SK-N-MC (cell line): Measurements from ENCODE around the gene CD36.

Source experiments
- DNase-seq: peaks from one replicate; pipeline ENCODE4 v3.0.0-alpha.2; 2011; ENCODE audit warnings: low read depth, low spot score
- H3K27ac ChIP-seq: fragments of 200-600 bp; sonication (generic); 2 replicates; pipeline ENCODE4 v1.5.1; 2016; ENCODE audit warnings: mixed run types
- H3K36me3 ChIP-seq: fragments of 200-600 bp; sonication (generic); 2 replicates; pipeline ENCODE4 v1.6.1; 2017; ENCODE audit warnings: antibody characterized with exemption, low read length, mixed read lengths; ENCODE audit not compliant: insufficient read depth
- H3K4me3 ChIP-seq: fragments of 200-600 bp; sonication (generic); 2 replicates; pipeline ENCODE4 v1.5.1; 2016
- H3K9ac ChIP-seq: fragments of 200-600 bp; sonication (generic); 2 replicates; pipeline ENCODE4 v1.8.0; 2017; ENCODE audit warnings: mixed run types, mixed read lengths; ENCODE audit not compliant: insufficient read length
- H3K9me3 ChIP-seq: fragments of 200-600 bp; sonication (generic); 2 replicates; pipeline ENCODE4 v1.6.1; 2017; ENCODE audit warnings: low read depth, mild to moderate bottlenecking, antibody characterized with exemption, low read length, moderate library complexity, mixed read lengths
- EZH2 ChIP-seq: fragments of 200-600 bp; sonication (generic); IDR thresholded peaks from one replicate; pipeline ENCODE4 v1.6.1; 2017; ENCODE audit warnings: antibody characterized with exemption
- FOXP2 ChIP-seq: optimal IDR thresholded peaks from 2 replicates; pipeline ENCODE3; 2011; ENCODE audit warnings: mild to moderate bottlenecking, moderate library complexity; ENCODE audit not compliant: insufficient read depth; ENCODE audit errors: extremely low read length, control extremely low read depth
- POLR2AphosphoS5 ChIP-seq: IDR thresholded peaks from 2 replicates; pipeline ENCODE4 v1.6.1; 2012; ENCODE audit warnings: mild to moderate bottlenecking, low read depth, low read length, borderline replicate concordance

The CD36 gene

GRCh38 chr7:80679921-80680907 lies 41.8 kb downstream of the CD36 start:
- H3K4me3 ChIP-seq = no peak overlapping the region
- TF ChIP-seq EZH2 (no peak), POLR2AphosphoS5 (no peak), FOXP2 (no peak)
- DNase-seq = no peak
- no peak overlapping the region for H3K27ac ChIP-seq
- H3K9me3 ChIP-seq = no peaks in the 10 kb centered on the region
- no peak overlapping the region for H3K9ac ChIP-seq
- H3K36me3 ChIP-seq = no peaks in the 10 kb centered on the region

DNA sequence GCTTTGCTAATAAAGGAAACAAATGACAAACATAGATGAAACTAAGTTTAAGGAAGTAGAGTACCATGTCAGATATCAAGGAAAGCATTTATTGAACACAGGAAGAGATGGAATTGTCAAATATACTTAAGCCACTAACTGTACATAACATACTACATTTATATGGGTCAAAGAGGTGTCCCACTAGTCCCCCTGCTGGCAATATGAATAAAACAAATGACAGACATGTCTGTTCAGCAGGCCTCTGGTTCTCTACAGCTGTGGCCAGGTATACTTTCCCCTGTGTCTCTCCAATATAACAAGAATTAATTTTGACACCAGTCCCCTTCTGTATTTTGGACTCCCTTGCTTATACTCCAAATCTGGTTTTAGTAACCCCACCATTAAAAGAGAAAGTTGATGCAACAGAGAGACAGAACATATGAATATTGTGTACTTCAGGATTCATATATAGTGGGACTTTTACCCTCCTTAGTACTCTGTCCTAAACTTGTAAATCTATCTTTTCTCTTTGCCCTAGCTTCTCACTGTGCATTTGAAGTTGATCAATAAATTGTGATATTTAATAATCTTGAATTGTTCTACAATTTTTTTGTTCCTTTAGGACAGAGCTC lies 42.9 kb downstream of the CD36 start:
- TF ChIP-seq POLR2AphosphoS5 = no peak
- no peak overlapping the region for H3K4me3 ChIP-seq
- H3K36me3 ChIP-seq = no peaks in the 10 kb centered on the region
- H3K9me3 ChIP-seq = no peaks in the 10 kb centered on the region
- H3K9ac ChIP-seq = no peak overlapping the region
- H3K27ac ChIP-seq = no peak overlapping the region
- no peak for DNase-seq

GRCh38 chr7:80682744-80683143 lies 44.3 kb downstream of the CD36 start:
- H3K27ac ChIP-seq = no peak overlapping the region

DNA sequence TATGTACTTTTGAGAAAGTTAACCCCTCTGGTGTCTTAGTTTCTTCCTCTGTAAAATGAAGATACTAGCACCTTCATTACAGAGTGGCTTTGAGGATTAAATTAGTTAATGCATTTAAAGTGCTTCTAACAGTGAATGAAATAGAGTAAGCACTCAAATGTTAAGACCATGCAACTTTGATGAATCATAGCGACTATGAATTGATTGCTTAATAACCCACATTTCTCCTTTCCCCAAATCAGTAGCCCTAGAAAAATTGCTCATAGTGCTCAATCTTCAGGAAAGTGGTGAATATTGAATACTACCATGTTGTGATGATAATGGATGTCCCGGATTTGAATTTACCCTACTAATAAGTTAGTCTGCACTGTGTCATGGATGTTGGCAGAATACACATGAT lies 48.1 kb downstream of the CD36 start:
- no peak for TF ChIP-seq FOXP2
- no peak for TF ChIP-seq EZH2

More at GRCh38 chr7:80682744-80683143, 44.3 kb downstream of the CD36 start:
- no peak for DNase-seq
- TF ChIP-seq EZH2 = no peak
- no peak for TF ChIP-seq FOXP2
- TF ChIP-seq POLR2AphosphoS5 = no peak
- Histone ChIP-seq H3K4me3 (no peak overlapping the region), H3K36me3 (no peaks in the 10 kb centered on the region), H3K9ac (no peak overlapping the region), H3K9me3 (no peaks in the 10 kb centered on the region)

GRCh38 chr7:80699045-80699638 lies 60.7 kb downstream of the CD36 start:
- no peaks in the 10 kb centered on the region; the same call in 1 of the 2 replicates for H3K9me3 ChIP-seq
- TF ChIP-seq POLR2AphosphoS5 (no peak), FOXP2 (no peak), EZH2 (no peak)
- peak overlapping the region; percentile 41 for H3K9ac ChIP-seq
- H3K27ac ChIP-seq = no peak overlapping the region
- peak; percentile 87 for DNase-seq
- no peaks in the 10 kb centered on the region for H3K36me3 ChIP-seq
- H3K4me3 ChIP-seq = no peak overlapping the region

More for the DNA sequence above, 48.1 kb downstream of the CD36 start:
- Histone ChIP-seq H3K27ac (no peak overlapping the region), H3K36me3 (no peaks in the 10 kb centered on the region), H3K9ac (no peak overlapping the region), H3K9me3 (no peaks in the 10 kb centered on the region), H3K4me3 (no peak overlapping the region)
- no peak for DNase-seq

DNA sequence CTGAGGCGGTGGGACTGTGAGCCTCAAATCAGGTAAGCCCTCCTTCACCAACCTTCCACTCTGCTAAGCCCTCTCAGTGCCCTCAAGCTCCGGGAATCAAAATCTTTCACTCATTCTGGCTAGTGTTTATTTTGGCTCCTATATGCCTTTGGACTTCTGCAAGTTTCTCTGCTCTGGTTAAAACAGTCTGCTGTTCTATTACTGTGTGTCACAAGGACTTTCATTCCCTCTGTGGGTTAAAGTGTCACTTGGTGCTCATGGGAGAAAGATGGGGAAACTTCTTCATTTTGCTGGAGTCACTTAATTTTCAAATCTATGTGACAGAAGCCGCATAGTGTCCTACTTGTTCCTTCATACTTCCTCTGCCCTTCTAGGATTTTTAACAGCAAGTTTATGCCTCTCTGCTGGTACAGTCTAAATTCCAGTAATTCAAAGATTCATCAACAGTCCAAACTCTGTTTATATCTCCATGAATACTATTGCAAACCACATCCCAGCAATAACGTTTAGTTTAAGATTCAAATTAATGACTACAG lies 61.3 kb downstream of the CD36 start:
- H3K9me3 ChIP-seq = no peaks in the 10 kb centered on the region; the same call in 1 of the 2 replicates
- no peaks in the 10 kb centered on the region for H3K36me3 ChIP-seq
- H3K4me3 ChIP-seq = no peak overlapping the region
- peak overlapping the region; percentile 52 for H3K27ac ChIP-seq
- H3K9ac ChIP-seq = peak overlapping the region; percentile 41
- TF ChIP-seq EZH2 (no peak), FOXP2 (no peak), POLR2AphosphoS5 (no peak)
- no peak for DNase-seq

DNA sequence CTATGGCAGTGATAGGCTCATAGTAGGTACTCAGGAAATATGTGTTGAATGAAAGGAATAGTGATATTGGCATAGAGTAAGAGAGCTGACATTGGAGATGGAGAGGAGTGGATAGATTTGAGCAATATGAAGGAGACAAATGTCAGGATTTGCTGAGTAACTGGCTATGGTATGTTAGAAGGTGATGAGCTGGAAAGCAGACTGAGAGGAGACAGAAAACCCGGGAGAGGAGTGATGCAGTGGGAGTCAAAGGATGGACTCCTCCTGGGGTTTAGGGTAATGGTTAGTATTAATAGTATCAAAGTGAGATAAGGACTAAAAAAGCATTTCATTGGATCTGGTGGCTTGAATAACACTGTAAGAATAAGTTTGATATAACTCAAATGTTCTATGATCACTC lies 64.8 kb downstream of the CD36 start:
- H3K36me3 ChIP-seq = no peaks in the 10 kb centered on the region
- H3K9me3 ChIP-seq = no peaks in the 10 kb centered on the region
- H3K4me3 ChIP-seq = no peak overlapping the region
- TF ChIP-seq FOXP2 = no peak
- no peak for TF ChIP-seq POLR2AphosphoS5
- no peak for TF ChIP-seq EZH2
- no peak for DNase-seq
- H3K27ac ChIP-seq = no peak overlapping the region
- H3K9ac ChIP-seq = no peak overlapping the region

DNA sequence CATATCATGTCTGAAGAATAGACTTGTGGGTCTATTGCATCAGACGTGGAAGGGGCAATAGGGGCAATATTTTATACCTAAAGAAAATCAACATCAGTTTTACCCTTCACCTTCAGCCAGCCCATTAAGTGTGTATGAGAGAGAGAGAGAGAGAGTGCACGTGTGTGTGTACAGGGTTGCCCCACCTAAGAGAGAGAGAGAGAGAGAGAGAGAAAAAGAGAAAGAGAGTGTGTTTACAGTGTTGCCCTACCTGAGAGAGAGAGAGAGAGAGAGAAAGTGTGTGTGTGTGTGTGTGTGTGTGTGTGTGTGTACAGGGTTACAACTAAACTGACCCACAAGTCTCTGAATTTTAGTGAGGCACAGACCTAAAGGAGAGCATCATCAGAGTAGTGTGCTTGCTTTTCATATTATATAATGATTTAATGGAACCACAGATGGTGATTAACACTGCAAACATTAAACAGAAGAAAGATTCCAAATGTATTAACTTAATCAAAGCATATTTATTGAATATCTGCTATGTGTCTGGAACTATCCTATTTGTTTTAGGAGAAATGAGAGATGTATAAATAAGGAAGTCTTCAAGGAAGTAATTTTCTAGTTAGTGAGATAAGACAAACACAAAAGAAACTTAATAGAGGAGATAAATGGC lies 66.8 kb downstream of the CD36 start:
- DNase-seq = no peak
- H3K4me3 ChIP-seq = no peak overlapping the region
- H3K27ac ChIP-seq = no peak overlapping the region
- TF ChIP-seq POLR2AphosphoS5 (no peak), EZH2 (no peak), FOXP2 (no peak)
- H3K9ac ChIP-seq = no peak overlapping the region
- H3K9me3 ChIP-seq = no peaks in the 10 kb centered on the region
- H3K36me3 ChIP-seq = no peaks in the 10 kb centered on the region
